Upper lobe of right lung (tissue), 1 donor: ENCODE measurements around the gene TAF4. TPM values are rescaled to one million over a fixed set of nuclear protein-coding genes. Genes with fewer than 3 reads are reported as not detected.
"Not testable (repeated sequence)": the region's sequence is repeated elsewhere in the genome, so short reads cannot be mapped to it uniquely, and the experiment has no call there.

Source experiments
- ATAC-seq: fragments of 200-7000 bp; cut with Tn5 transposase; one replicate; pipeline ENCODE4 v1.9.1; 2020; ENCODE audit warnings: mild to moderate bottlenecking, moderate library complexity
- DNase-seq: peaks from one replicate; pipeline ENCODE4 v3.0.0-alpha.2; 2020
- H3K27ac ChIP-seq: fragments of 200-600 bp; one replicate; pipeline ENCODE4 v1.8.0; 2022
- H3K27me3 ChIP-seq: fragments of 200-600 bp; one replicate; pipeline ENCODE4 v1.8.0; 2022; ENCODE audit warnings: mild to moderate bottlenecking
- H3K36me3 ChIP-seq: fragments of 200-600 bp; one replicate; pipeline ENCODE4 v1.8.0; 2022
- H3K4me1 ChIP-seq: fragments of 200-600 bp; one replicate; pipeline ENCODE4 v1.8.0; 2022
- H3K4me3 ChIP-seq: fragments of 200-600 bp; one replicate; pipeline ENCODE4 v1.8.0; 2022; ENCODE audit warnings: mild to moderate bottlenecking
- H3K9me3 ChIP-seq: fragments of 200-600 bp; one replicate; pipeline ENCODE4 v1.8.0; 2022
- CTCF ChIP-seq: fragments of 200-600 bp; IDR thresholded peaks from one replicate; pipeline ENCODE4 v1.8.0; 2022; ENCODE audit warnings: antibody characterized with exemption
- intact Hi-C: fragments of 100-400 bp; cut with DNase I; formaldehyde crosslinking; loops from one replicate; pipeline ENCODE4 v1.11.0; 2022
- total RNA-seq: library from RNA; stranded (reverse); fragmentation: NEBNext Ultra II Directional; extraction: Animal tissue kit (Norgen Biotek cat#: 25700); gene quantifications from one replicate; pipeline ENCODE4 v1.2.1, GENCODE V29; 2021
- donor health status: DM: no; HTN: yes; CAD: no; lungs with severe emphysema.

TAF4 gene
- total RNA-seq, 1 donor from 2014 or later, result 19.6 TPM

- no peak overlapping the region for H3K27ac ChIP-seq
- no peak for ATAC-seq
- no peak for TF ChIP-seq CTCF
- H3K27me3 ChIP-seq, result no peaks in the 10 kb centered on the region
- H3K4me1 ChIP-seq, result no peaks in the 10 kb centered on the region
- intact Hi-C loops, result no loop called here
- no peaks in the 10 kb centered on the region for H3K36me3 ChIP-seq
- H3K9me3 ChIP-seq, result no peaks in the 10 kb centered on the region
- no peak overlapping the region for H3K4me3 ChIP-seq
- no peak for DNase-seq
Measured at GRCh38 chr20:62085206-62085605, 19.5 kb upstream of the TAF4 start.

- H3K36me3 ChIP-seq, intact Hi-C loops, H3K9me3 ChIP-seq, H3K4me1 ChIP-seq, H3K4me3 ChIP-seq, DNase-seq, H3K27ac ChIP-seq, ATAC-seq, H3K27me3 ChIP-seq: not testable (repeated sequence)
Measured at GRCh38 chr20:62084224-62084623, 18.5 kb upstream of the TAF4 start.

GRCh38 chr20:62083312-62083711 is 17.6 kb upstream of the TAF4 start:
- Histone ChIP-seq H3K4me1 (no peaks in the 10 kb centered on the region), H3K36me3 (no peaks in the 10 kb centered on the region), H3K27me3 (no peaks in the 10 kb centered on the region), H3K4me3 (no peak overlapping the region), H3K9me3 (no peaks in the 10 kb centered on the region), H3K27ac (no peak overlapping the region)
- ATAC-seq (no peak), DNase-seq (no peak)
- TF ChIP-seq CTCF, result no peak
- intact Hi-C loops, result no loop called here

GRCh38 chr20:62080249-62080990 is 14.7 kb upstream of the TAF4 start:
- ATAC-seq (no peak), DNase-seq (no peak)
- Histone ChIP-seq H3K9me3 (peaks cover 5% of the 10 kb centered on the region), H3K36me3 (no peaks in the 10 kb centered on the region), H3K4me1 (no peaks in the 10 kb centered on the region), H3K27me3 (no peaks in the 10 kb centered on the region), H3K27ac (no peak overlapping the region), H3K4me3 (no peak overlapping the region)
- TF ChIP-seq CTCF, result no peak
- intact Hi-C loops, result no loop called here

- no peak for ATAC-seq
- DNase-seq, result no peak
- intact Hi-C loops, result no loop called here
- Histone ChIP-seq H3K4me1 (no peaks in the 10 kb centered on the region), H3K27me3 (no peaks in the 10 kb centered on the region), H3K9me3 (peaks cover 8% of the 10 kb centered on the region), H3K36me3 (no peaks in the 10 kb centered on the region), H3K27ac (no peak overlapping the region), H3K4me3 (no peak overlapping the region)
- TF ChIP-seq CTCF, result no peak
Measured at GRCh38 chr20:62079166-62079565, 13.5 kb upstream of the TAF4 start.

GRCh38 chr20:62073323-62073722 is 7.6 kb upstream of the TAF4 start:
- no peaks in the 10 kb centered on the region for H3K27me3 ChIP-seq
- H3K4me3 ChIP-seq, result no peak overlapping the region
- no peak overlapping the region for H3K27ac ChIP-seq
- ATAC-seq (no peak), DNase-seq (no peak)
- peaks cover 8% of the 10 kb centered on the region for H3K9me3 ChIP-seq
- H3K36me3 ChIP-seq, result no peaks in the 10 kb centered on the region
- TF ChIP-seq CTCF, result no peak
- H3K4me1 ChIP-seq, result no peaks in the 10 kb centered on the region
- intact Hi-C loops, result no loop called here

GRCh38 chr20:62071669-62072430 is 6.2 kb upstream of the TAF4 start:
- ATAC-seq, H3K36me3 ChIP-seq, intact Hi-C loops, H3K27ac ChIP-seq, H3K27me3 ChIP-seq, H3K4me3 ChIP-seq, DNase-seq, H3K9me3 ChIP-seq, H3K4me1 ChIP-seq: not testable (repeated sequence)
